HCT116 (cell line): Measurements from ENCODE around the gene ARHGAP23. TPM values are rescaled to one million over a fixed set of nuclear protein-coding genes. Genes with fewer than 3 reads are reported as not detected.

ENCODE experiments used
- ATAC-seq: fragments of 200-7000 bp; cut with Tn5 transposase; 2 replicates; pipeline ENCODE4 v1.9.1; 2020; ENCODE audit warnings: mild to moderate bottlenecking, moderate library complexity
- BruUV-seq: library from RNA; stranded (reverse); fragments of 400-500 nt; replicated peaks from 2 replicates; lab custom pipeline; 2021; lab: Mats Ljungman, UMichigan
- CTCF ChIA-PET: fragments of 300-600 bp; sonication (Branson Sonifier 250); formaldehyde crosslinking; loops from one replicate; lab custom pipeline; 2021; ENCODE audit warnings: antibody characterized with exemption; lab: Charles Lee
- POLR2A ChIA-PET: fragments of 300-600, 350-600 bp; sonication (Branson Sonifier 250); formaldehyde crosslinking; loops from one replicate; lab custom pipeline; 2021; ENCODE audit warnings: antibody characterized with exemption; lab: Charles Lee
- RAD21 ChIA-PET, 2 experiments: fragments of 300-600 bp; sonication (Branson Sonifier 250); formaldehyde crosslinking; loops; one replicate each; lab custom pipeline; 2023; ENCODE audit warnings: low total read pairs in 2 of 2; ENCODE audit not compliant: uncharacterized antibody in 2 of 2, unreplicated experiment in 2 of 2, low non-redundant PET in 1 of 2; lab: Charles Lee
- DNase-seq: peaks from one replicate; pipeline ENCODE4 v3.0.0-alpha.2; 2010; ENCODE audit warnings: low read depth, low spot score
- H2AFZ ChIP-seq: fragments of 200-600 bp; shearing (Covaris generic), sonication (generic); 2 replicates; pipeline ENCODE4 v1.6.1; 2017; ENCODE audit warnings: low read depth, mixed run types, mixed read lengths, antibody characterized with exemption, low read length; ENCODE audit not compliant: poor library complexity, severe bottlenecking
- H3K27ac ChIP-seq: 2 replicates; pipeline ENCODE4 v1.5.1; 2012; ENCODE audit warnings: low read depth, low read length
- H3K27me3 ChIP-seq: fragments of 200-600 bp; sonication (generic); 2 replicates; pipeline ENCODE4 v1.6.1; 2016; ENCODE audit warnings: mixed run types, low read length, mixed read lengths; ENCODE audit not compliant: insufficient read depth
- H3K36me3 ChIP-seq, 2 experiments: fragments of 200-500 bp in 1 of 2; fragments of 200-600 bp in 1 of 2; sonication (Bioruptor generic) in 1 of 2; sonication (generic) in 1 of 2; 2 replicates each; pipeline versions ENCODE4 v1.5.1 to v1.6.1; 2014 to 2016; ENCODE audit warnings: low read length in 2 of 2, inconsistent platforms in 1 of 2, mixed read lengths in 1 of 2, mixed run types in 1 of 2; ENCODE audit not compliant: insufficient read depth in 2 of 2, control insufficient read depth in 1 of 2
- H3K4me1 ChIP-seq, 2 experiments: fragments of 200-600 bp in 1 of 2; sonication (generic) in 1 of 2; 2 replicates each; pipeline versions ENCODE4 v1.5.1 to v1.6.1; 2012 to 2017; ENCODE audit warnings: low read length in 2 of 2, inconsistent platforms in 1 of 2, mild to moderate bottlenecking in 1 of 2, mixed read lengths in 1 of 2, mixed run types in 1 of 2, moderate library complexity in 1 of 2; ENCODE audit not compliant: insufficient read depth in 2 of 2, control insufficient read depth in 1 of 2
- H3K4me2 ChIP-seq: fragments of 200-600 bp; sonication (generic); 2 replicates; pipeline ENCODE4 v1.6.1; 2017; ENCODE audit warnings: mixed run types, low read length, mixed read lengths
- H3K4me3 ChIP-seq, 2 experiments: fragments of 200-600 bp in 1 of 2; sonication (generic) in 1 of 2; replicated peaks in 1 of 2; 2 replicates each; pipeline ENCODE4 v1.5.1; 2011 to 2016; ENCODE audit warnings: low read length in 2 of 2, control low read depth in 1 of 2, low read depth in 1 of 2, mild to moderate bottlenecking in 1 of 2, mixed read lengths in 1 of 2, mixed run types in 1 of 2
- H3K79me2 ChIP-seq: fragments of 200-600 bp; sonication (generic); 2 replicates; pipeline ENCODE4 v1.6.1; 2017; ENCODE audit warnings: mild to moderate bottlenecking, mixed run types, low read length, moderate library complexity, mixed read lengths; ENCODE audit not compliant: insufficient read depth
- H3K9ac ChIP-seq: fragments of 200-600 bp; sonication (generic); 2 replicates; pipeline ENCODE4 v1.6.1; 2016; ENCODE audit warnings: low read length, mixed read lengths
- H3K9me2 ChIP-seq: fragments of 200-600 bp; sonication (generic), shearing (Covaris generic); 2 replicates; pipeline ENCODE4 v1.6.1; 2017; ENCODE audit warnings: mixed run types, mild to moderate bottlenecking, moderate library complexity; ENCODE audit not compliant: insufficient read depth
- H3K9me3 ChIP-seq, 2 experiments: fragments of 200-500 bp in 1 of 2; fragments of 200-600 bp in 1 of 2; sonication (Bioruptor generic) in 1 of 2; sonication (generic) in 1 of 2; 2 replicates each; pipeline ENCODE4 v1.6.1; 2014 to 2017; ENCODE audit warnings: low read length in 2 of 2, mixed read lengths in 2 of 2, inconsistent platforms in 1 of 2, low read depth in 1 of 2, mild to moderate bottlenecking in 1 of 2, mixed run types in 1 of 2, moderate library complexity in 1 of 2; ENCODE audit not compliant: control insufficient read depth in 1 of 2, insufficient read depth in 1 of 2
- H4K20me1 ChIP-seq: fragments of 200-600 bp; sonication (generic), shearing (Covaris generic); 2 replicates; pipeline ENCODE4 v1.6.1; 2017; ENCODE audit warnings: mixed run types, mild to moderate bottlenecking, moderate library complexity; ENCODE audit not compliant: insufficient read depth
- CBX3 ChIP-seq: IDR thresholded peaks from 2 replicates; pipeline ENCODE4 v1.6.1; 2012; ENCODE audit warnings: low read depth
- EGR1 ChIP-seq: IDR thresholded peaks from 2 replicates; pipeline ENCODE4 v1.6.1; 2012; ENCODE audit warnings: low read depth
- ELF1 ChIP-seq: IDR thresholded peaks from 2 replicates; pipeline ENCODE4 v1.6.1; 2012; ENCODE audit warnings: low read depth, borderline replicate concordance
- EZH2 ChIP-seq: fragments of 200-600 bp; sonication (generic); IDR thresholded peaks from 2 replicates; pipeline ENCODE4 v1.6.1; 2017; ENCODE audit warnings: antibody characterized with exemption, mixed run types
- EZH2phosphoT487 ChIP-seq: fragments of 200-600 bp; IDR thresholded peaks from 2 replicates; pipeline ENCODE4 v1.6.1; 2018; ENCODE audit warnings: antibody characterized with exemption, borderline replicate concordance
- FOSL1 ChIP-seq: IDR thresholded peaks from 2 replicates; pipeline ENCODE4 v1.6.1; 2012; ENCODE audit warnings: low read depth
- POLR2A ChIP-seq: IDR thresholded peaks from 2 replicates; pipeline ENCODE4 v1.7.0; 2011; ENCODE audit warnings: borderline replicate concordance; ENCODE audit not compliant: insufficient read depth, insufficient read length; ENCODE audit errors: extremely low read depth
- POLR2AphosphoS5 ChIP-seq: IDR thresholded peaks from 2 replicates; pipeline ENCODE4 v1.6.1; 2011; ENCODE audit warnings: mild to moderate bottlenecking, low read depth, low read length, moderate library complexity
- TCF7L2 ChIP-seq: IDR thresholded peaks from 2 replicates; pipeline ENCODE4 v1.7.0; 2011; ENCODE audit warnings: borderline replicate concordance, inconsistent platforms; ENCODE audit not compliant: insufficient read depth, insufficient read length; ENCODE audit errors: extremely low read depth
- YY1 ChIP-seq: IDR thresholded peaks from 2 replicates; pipeline ENCODE4 v1.6.1; 2011; ENCODE audit warnings: low read length, low read depth, moderate library complexity, mild to moderate bottlenecking; ENCODE audit not compliant: insufficient replicate concordance; ENCODE audit errors: extremely low read depth
- intact Hi-C: fragments of 100-400 bp; cut with micrococcal nuclease; formaldehyde crosslinking; loops from 2 replicates; pipeline ENCODE4 v1.10.0; 2022
- total RNA-seq: library from RNA; stranded (reverse); gene quantifications from one replicate; pipeline ENCODE4 v1.2.1, GENCODE V29; 2021; ENCODE audit not compliant: unreplicated experiment
- TF ChIP-seq, protein P1 (sequence below): IDR thresholded peaks from 2 replicates; pipeline ENCODE4 v1.6.1; 2012
- TF ChIP-seq, protein P2 (sequence below), 3 experiments: fragments of 200-600 bp in 1 of 3; sonication (generic) in 1 of 3; IDR thresholded peaks in 2 of 3; conservative IDR thresholded peaks in 1 of 3; 2 replicates each; pipeline ENCODE4 v1.5.1; 2012 to 2017; ENCODE audit warnings: low read depth in 2 of 3, low read length in 2 of 3, antibody characterized with exemption in 1 of 3, borderline replicate concordance in 1 of 3, control low read depth in 1 of 3, mild to moderate bottlenecking in 1 of 3, mixed read lengths in 1 of 3, mixed run types in 1 of 3, moderate library complexity in 1 of 3; ENCODE audit not compliant: insufficient read depth in 1 of 3
- TF ChIP-seq, protein P3 (sequence below): IDR thresholded peaks from 2 replicates; pipeline ENCODE4 v1.6.1; 2011; ENCODE audit warnings: mild to moderate bottlenecking, low read length, moderate library complexity; ENCODE audit not compliant: insufficient replicate concordance; ENCODE audit errors: extremely low read depth

The ARHGAP23 gene
- total RNA-seq, 1 experiment from 2014 or later, result 41.0 TPM

DNA sequence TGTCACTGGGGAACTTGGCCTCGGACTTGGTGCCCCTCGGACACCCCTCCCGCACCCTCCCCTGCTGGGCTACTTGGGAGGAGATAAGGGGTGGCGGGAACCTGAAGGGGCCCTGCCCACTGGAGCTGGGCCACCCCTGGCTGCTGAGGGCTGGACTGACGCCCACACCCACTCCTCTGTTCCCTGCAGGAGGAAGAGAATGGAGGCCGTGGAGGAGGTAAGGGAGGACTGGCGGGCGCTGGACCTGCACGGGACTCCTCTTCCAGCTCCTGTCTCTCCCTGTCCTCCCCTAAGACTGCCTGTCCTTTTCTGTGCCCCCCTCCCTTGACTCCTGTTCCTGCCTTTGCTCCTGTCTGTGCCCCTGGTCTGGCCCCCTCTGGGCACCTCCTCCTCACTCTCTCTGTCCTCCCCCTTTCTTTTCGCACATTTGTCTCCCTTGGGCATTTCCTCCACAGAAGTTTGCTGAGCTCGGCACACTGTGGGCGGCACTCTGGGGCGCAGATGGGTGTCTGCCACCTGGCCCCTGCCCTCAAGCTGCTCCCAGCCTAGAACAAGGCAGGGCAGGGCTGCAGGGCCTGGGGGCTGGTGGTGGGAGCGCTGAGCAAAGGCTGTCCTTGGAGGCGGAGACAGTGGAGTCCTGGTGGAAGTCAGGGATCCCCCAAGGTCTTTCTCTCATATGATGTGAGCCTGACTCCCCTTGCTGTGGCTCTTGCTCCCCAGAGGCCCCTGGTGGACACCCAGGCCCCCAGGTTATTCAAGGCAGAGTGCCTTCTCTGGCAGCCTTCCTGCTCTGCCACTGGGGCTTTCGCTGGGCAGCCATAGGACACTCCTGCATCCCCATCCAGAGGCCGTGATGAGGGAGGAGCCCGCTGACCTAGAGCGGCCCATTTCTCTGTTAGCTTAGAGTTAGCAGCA lies 32.7 kb downstream of the ARHGAP23 start (continued):
- TF ChIP-seq EZH2phosphoT487, result no peak
- TF ChIP-seq, protein P1, sequence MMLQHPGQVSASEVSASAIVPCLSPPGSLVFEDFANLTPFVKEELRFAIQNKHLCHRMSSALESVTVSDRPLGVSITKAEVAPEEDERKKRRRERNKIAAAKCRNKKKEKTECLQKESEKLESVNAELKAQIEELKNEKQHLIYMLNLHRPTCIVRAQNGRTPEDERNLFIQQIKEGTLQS, result no peak
- no peak for TF ChIP-seq EZH2
- no peak for TF ChIP-seq POLR2A
- TF ChIP-seq CBX3, result no peak
- TF ChIP-seq, protein P2, sequence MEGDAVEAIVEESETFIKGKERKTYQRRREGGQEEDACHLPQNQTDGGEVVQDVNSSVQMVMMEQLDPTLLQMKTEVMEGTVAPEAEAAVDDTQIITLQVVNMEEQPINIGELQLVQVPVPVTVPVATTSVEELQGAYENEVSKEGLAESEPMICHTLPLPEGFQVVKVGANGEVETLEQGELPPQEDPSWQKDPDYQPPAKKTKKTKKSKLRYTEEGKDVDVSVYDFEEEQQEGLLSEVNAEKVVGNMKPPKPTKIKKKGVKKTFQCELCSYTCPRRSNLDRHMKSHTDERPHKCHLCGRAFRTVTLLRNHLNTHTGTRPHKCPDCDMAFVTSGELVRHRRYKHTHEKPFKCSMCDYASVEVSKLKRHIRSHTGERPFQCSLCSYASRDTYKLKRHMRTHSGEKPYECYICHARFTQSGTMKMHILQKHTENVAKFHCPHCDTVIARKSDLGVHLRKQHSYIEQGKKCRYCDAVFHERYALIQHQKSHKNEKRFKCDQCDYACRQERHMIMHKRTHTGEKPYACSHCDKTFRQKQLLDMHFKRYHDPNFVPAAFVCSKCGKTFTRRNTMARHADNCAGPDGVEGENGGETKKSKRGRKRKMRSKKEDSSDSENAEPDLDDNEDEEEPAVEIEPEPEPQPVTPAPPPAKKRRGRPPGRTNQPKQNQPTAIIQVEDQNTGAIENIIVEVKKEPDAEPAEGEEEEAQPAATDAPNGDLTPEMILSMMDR (IDR thresholded peaks at IDR 0.05 in 2 of 3, conservative IDR thresholded peaks at IDR 0.05 in 1 of 3; ENCODE audit: borderline replicate concordance in 1 of 3, insufficient read depth in 1 of 3, low read depth in 2 of 3, low read length in 2 of 3), result no peak
- TF ChIP-seq POLR2AphosphoS5, result no peak
- TF ChIP-seq, protein P3, sequence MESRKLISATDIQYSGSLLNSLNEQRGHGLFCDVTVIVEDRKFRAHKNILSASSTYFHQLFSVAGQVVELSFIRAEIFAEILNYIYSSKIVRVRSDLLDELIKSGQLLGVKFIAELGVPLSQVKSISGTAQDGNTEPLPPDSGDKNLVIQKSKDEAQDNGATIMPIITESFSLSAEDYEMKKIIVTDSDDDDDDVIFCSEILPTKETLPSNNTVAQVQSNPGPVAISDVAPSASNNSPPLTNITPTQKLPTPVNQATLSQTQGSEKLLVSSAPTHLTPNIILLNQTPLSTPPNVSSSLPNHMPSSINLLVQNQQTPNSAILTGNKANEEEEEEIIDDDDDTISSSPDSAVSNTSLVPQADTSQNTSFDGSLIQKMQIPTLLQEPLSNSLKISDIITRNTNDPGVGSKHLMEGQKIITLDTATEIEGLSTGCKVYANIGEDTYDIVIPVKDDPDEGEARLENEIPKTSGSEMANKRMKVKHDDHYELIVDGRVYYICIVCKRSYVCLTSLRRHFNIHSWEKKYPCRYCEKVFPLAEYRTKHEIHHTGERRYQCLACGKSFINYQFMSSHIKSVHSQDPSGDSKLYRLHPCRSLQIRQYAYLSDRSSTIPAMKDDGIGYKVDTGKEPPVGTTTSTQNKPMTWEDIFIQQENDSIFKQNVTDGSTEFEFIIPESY, result no peak

DNA sequence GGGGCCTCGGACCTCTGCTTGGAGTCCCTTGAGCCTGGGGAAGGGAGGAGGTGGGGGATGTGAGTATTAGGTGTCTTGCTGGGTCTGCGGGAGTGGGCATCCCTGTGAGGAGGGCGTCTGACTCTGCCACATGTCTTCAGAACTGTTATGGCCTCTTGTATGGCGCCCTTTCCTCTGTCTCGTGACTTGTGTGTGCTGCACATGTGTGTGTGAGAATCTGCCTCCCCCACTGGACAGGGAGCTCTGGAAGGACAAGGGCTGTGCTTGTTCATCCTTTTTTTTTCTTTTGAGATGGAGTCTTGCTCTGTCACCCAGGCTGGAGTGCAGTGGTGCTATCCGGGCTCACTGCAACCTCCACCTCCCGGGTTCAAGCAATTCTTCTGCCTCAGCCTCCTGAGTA lies 33.4 kb downstream of the ARHGAP23 start:
- ChIA-PET POLR2A (no interaction called here), RAD21 (no interaction called here), CTCF (no interaction called here)
- no peak overlapping the region for H3K4me3 ChIP-seq
- H3K27ac ChIP-seq, result no peak overlapping the region
- no peaks in the 10 kb centered on the region for H3K9me2 ChIP-seq
- no TSS peak for BruUV-seq
- H3K9me3 ChIP-seq, result no peaks in the 10 kb centered on the region
- H3K4me1 ChIP-seq, result peaks cover 20 to 33% of the 10 kb centered on the region in 2 experiments
- H3K79me2 ChIP-seq, result peaks cover 5% of the 10 kb centered on the region; the same call in 1 of the 2 replicates
- H3K9ac ChIP-seq, result no peak overlapping the region
- no peaks in the 10 kb centered on the region for H3K27me3 ChIP-seq
- no peak overlapping the region for H3K4me2 ChIP-seq
- H3K36me3 ChIP-seq, result peaks cover 0 to 3% of the 10 kb centered on the region in 2 experiments; a peak in 3 of 4 replicates
- no peak for ATAC-seq
- intact Hi-C loops, result no loop called here
- DNase-seq, result no peak
- no peak overlapping the region for H2AFZ ChIP-seq
- H4K20me1 ChIP-seq, result no peaks in the 10 kb centered on the region
- TF ChIP-seq TCF7L2 (no peak), EGR1 (no peak), ELF1 (no peak), FOSL1 (no peak), EZH2phosphoT487 (no peak), YY1 (no peak)
- TF ChIP-seq, protein P3, result no peak
- TF ChIP-seq, protein P2 (IDR thresholded peaks at IDR 0.05 in 2 of 3, conservative IDR thresholded peaks at IDR 0.05 in 1 of 3; ENCODE audit: borderline replicate concordance in 1 of 3, insufficient read depth in 1 of 3, low read depth in 2 of 3, low read length in 2 of 3), result no peak
